Skeletal muscle tissue (tissue), 4 donors: ENCODE data around the gene FOXRED2. TPM values are rescaled to one million over a fixed set of nuclear protein-coding genes. Genes with fewer than 3 reads are reported as not detected.
"Not testable (repeated sequence)": the region's sequence is repeated elsewhere in the genome, so short reads cannot be mapped to it uniquely, and the experiment has no call there.

ENCODE experiments used
- H3K27ac ChIP-seq: one replicate; pipeline ENCODE4 v1.7.0; 2013; ENCODE audit warnings: mild to moderate bottlenecking, low read depth, low read length, inconsistent platforms
- H3K27me3 ChIP-seq, 3 donors: one replicate each; pipeline ENCODE4 v1.7.0; 2013; ENCODE audit warnings: low read length in 3 of 3; ENCODE audit not compliant: control insufficient read depth in 3 of 3, insufficient read depth in 3 of 3
- H3K36me3 ChIP-seq, 3 donors: one replicate each; pipeline ENCODE4 v1.7.0; 2013; ENCODE audit warnings: low read length in 3 of 3; ENCODE audit not compliant: control insufficient read depth in 3 of 3, insufficient read depth in 3 of 3
- H3K4me1 ChIP-seq, 3 donors: one replicate each; pipeline ENCODE4 v1.7.0; 2013; ENCODE audit warnings: low read length in 3 of 3, mild to moderate bottlenecking in 3 of 3; ENCODE audit not compliant: control insufficient read depth in 3 of 3, insufficient read depth in 3 of 3
- H3K4me3 ChIP-seq, 3 donors: one replicate each; pipeline ENCODE4 v1.7.0; 2013; ENCODE audit warnings: low read length in 3 of 3
- H3K9ac ChIP-seq, 3 donors: one replicate each; pipeline ENCODE4 v1.7.0; 2013; ENCODE audit warnings: low read length in 3 of 3, mild to moderate bottlenecking in 3 of 3, moderate library complexity in 2 of 3, low read depth in 1 of 3
- H3K9me3 ChIP-seq, 3 donors: one replicate each; pipeline ENCODE4 v1.7.0; 2013; ENCODE audit warnings: low read length in 3 of 3; ENCODE audit not compliant: control insufficient read depth in 3 of 3
- total RNA-seq: library from RNA; depleted of rRNA; stranded (reverse); fragments of >200 nt; gene quantifications from one replicate; pipeline ENCODE4 v1.2.3, GENCODE V29; 2014
- donor health status: Osteomylitis.

FOXRED2 gene
- total RNA-seq, 1 donor from 2014 or later = 14.6 TPM

DNA sequence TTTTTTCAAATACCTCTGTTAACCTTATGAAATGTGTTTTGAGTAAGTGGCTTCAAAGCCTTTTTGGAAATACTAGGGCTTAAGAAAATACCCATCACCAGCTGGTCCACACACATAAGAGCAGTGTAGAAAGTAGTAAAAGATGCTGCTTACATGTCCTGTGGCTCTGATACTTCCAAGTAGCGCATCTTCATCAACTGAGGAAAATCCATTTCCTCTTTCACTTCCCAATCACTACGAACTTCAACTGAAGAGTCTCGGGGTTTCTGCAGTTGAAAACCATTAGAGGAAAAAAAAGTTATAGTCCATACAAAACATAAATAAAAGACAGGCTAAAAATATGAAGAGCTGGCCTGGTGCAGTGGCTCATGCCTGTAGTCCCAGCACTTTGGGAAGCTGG is 13.6 kb upstream of the FOXRED2 start:
- no peak overlapping the region for H3K9ac ChIP-seq
- H3K36me3 ChIP-seq = peaks cover 87 to 98% (median 90%) of the 10 kb centered on the region in 3 donors
- peak overlapping the region; percentile 15 for H3K27ac ChIP-seq

DNA sequence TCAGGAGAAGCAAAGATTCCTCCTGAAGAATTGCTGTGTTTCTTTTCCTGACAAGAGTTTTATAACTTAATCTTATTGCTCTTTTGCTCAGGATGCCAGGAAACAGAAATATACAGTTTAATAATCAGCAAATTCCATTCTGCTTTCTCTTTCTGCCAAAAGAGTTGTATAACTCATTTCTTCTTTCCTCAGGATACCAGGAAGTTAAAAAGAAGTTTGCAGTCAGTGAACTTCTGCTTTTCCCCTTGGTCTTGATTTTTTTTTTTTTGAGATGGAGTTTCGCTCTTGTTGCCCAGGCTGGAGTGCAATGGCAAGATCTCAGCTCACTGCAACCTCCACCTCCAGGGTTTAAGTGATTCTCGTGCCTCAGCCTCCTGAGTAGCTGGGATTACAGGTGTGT is 13.1 kb upstream of the FOXRED2 start:
- H3K9me3 ChIP-seq, H3K27me3 ChIP-seq, H3K27ac ChIP-seq, H3K9ac ChIP-seq, H3K4me3 ChIP-seq, H3K4me1 ChIP-seq: not testable (repeated sequence)
- peaks cover 85 to 98% (median 91%) of the 10 kb centered on the region in 3 donors for H3K36me3 ChIP-seq

More for the DNA sequence above, 13.6 kb upstream of the FOXRED2 start:
- Histone ChIP-seq H3K4me1 (no peaks in the 10 kb centered on the region), H3K4me3 (no peak overlapping the region), H3K27me3 (no peaks in the 10 kb centered on the region), H3K9me3 (no peaks in the 10 kb centered on the region)

- peaks cover 74 to 92% (median 86%) of the 10 kb centered on the region in 3 donors for H3K36me3 ChIP-seq
- no peak overlapping the region for H3K4me3 ChIP-seq
- H3K9me3 ChIP-seq = no peaks in the 10 kb centered on the region
- no peaks in the 10 kb centered on the region for H3K4me1 ChIP-seq
- H3K9ac ChIP-seq = no peak overlapping the region
- no peaks in the 10 kb centered on the region for H3K27me3 ChIP-seq
- H3K27ac ChIP-seq = no peak overlapping the region
Observed at GRCh38 chr22:36514766-36515165, 7.9 kb upstream of the FOXRED2 start.

DNA sequence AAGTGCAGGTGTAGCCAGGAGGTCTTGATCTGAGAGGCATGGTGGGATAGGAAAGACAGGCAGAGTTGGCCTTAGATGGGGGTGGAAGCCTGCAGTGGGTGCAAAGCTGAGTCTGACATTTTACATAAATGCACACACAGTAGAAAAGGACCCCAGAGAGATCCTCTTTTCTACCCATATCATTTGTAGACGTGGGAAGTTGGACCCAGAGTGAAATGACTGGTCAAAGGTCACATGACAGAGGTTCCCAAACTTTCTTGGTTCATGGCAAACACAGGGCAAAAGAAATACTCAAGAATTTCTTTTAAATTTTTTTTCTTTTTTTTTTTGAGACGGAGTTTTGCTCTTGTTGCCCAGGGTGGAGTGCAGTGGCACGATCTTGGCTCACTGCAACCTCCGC is 6.2 kb upstream of the FOXRED2 start:
- Histone ChIP-seq H3K9me3 (no peaks in the 10 kb centered on the region), H3K4me3 (no peak overlapping the region), H3K36me3 (peaks cover 57 to 74% (median 68%) of the 10 kb centered on the region in 3 donors), H3K4me1 (no peaks in the 10 kb centered on the region), H3K9ac (no peak overlapping the region), H3K27me3 (no peaks in the 10 kb centered on the region), H3K27ac (no peak overlapping the region)

- Histone ChIP-seq H3K4me1 (peaks cover 3 to 4% (median 3%) of the 10 kb centered on the region in 3 donors), H3K9me3 (no peaks in the 10 kb centered on the region), H3K9ac (no peak overlapping the region), H3K4me3 (no peak overlapping the region), H3K36me3 (peaks cover 50 to 68% (median 62%) of the 10 kb centered on the region in 3 donors), H3K27me3 (no peaks in the 10 kb centered on the region), H3K27ac (no peak overlapping the region)
Observed at GRCh38 chr22:36512333-36512732, 5.5 kb upstream of the FOXRED2 start.

GRCh38 chr22:36510966-36511881 is 4.4 kb upstream of the FOXRED2 start:
- H3K36me3 ChIP-seq = peaks cover 39 to 57% (median 51%) of the 10 kb centered on the region in 3 donors

DNA sequence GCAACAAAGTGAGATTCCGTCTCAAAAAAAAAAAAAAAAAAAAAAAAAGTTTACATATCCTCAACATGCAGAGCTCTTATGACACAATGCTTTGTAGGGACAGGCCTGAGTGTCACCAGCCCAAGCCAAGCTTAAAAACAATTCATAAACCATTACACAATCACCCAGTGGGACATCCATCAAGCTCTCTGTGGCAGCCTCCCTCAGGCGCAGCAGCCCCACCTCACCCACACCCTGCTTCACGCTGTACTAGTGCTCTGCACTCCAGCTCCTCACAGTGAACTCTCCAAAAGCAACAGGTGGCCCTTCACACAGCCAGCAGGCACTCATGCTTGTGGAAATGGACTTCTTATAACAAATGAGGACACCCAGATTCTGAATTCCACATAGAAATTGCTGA is 3.5 kb upstream of the FOXRED2 start:
- H3K4me3 ChIP-seq = no peak overlapping the region
- H3K27me3 ChIP-seq = no peaks in the 10 kb centered on the region
- H3K9ac ChIP-seq = no peak overlapping the region
- H3K4me1 ChIP-seq = peaks cover 9 to 19% (median 18%) of the 10 kb centered on the region in 3 donors
- H3K27ac ChIP-seq = no peak overlapping the region
- H3K36me3 ChIP-seq = peaks cover 32 to 48% (median 46%) of the 10 kb centered on the region in 3 donors
- no peaks in the 10 kb centered on the region for H3K9me3 ChIP-seq

More at GRCh38 chr22:36510966-36511881, 4.4 kb upstream of the FOXRED2 start:
- no peak overlapping the region for H3K4me3 ChIP-seq
- H3K9ac ChIP-seq = no peak overlapping the region
- no peaks in the 10 kb centered on the region for H3K27me3 ChIP-seq
- peaks cover 9 to 12% (median 11%) of the 10 kb centered on the region in 3 donors for H3K4me1 ChIP-seq
- H3K27ac ChIP-seq = no peak overlapping the region
- H3K9me3 ChIP-seq = no peaks in the 10 kb centered on the region

DNA sequence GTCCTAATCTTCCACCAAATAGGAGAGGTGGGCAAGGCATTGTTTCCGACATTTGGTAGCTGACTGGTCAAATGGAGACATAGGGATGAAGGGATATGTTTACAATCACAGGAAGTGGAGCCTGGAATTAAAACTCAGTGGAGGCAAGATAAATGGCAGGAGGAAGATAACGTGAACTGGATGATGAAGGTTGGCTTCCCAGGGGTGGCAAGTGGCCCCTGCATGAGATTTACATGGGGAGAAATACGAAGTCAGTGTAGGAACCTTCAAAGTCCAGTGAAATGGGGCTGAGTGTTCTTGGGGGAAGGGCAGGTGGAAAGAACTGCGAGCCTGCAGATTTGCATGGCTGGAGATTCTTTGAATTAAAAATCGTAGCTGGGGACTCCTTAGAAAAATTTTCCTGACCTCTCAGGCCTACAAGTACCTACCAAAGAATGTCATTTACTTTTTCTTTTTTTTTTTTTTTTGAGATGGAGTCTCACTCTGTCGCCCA is 724 bp upstream of the FOXRED2 start:
- H3K4me3 ChIP-seq = peak overlapping the region; percentile 69 to 74 (median 73)
- peaks cover 9 to 23% (median 23%) of the 10 kb centered on the region in 3 donors for H3K4me1 ChIP-seq
- peaks cover 17 to 31% (median 28%) of the 10 kb centered on the region in 3 donors for H3K36me3 ChIP-seq
- no peaks in the 10 kb centered on the region for H3K9me3 ChIP-seq
- H3K27ac ChIP-seq = peak overlapping the region; percentile 78
- no peaks in the 10 kb centered on the region for H3K27me3 ChIP-seq
- H3K9ac ChIP-seq = peak overlapping the region in 2 of 3 donors; percentile 77 to 78

DNA sequence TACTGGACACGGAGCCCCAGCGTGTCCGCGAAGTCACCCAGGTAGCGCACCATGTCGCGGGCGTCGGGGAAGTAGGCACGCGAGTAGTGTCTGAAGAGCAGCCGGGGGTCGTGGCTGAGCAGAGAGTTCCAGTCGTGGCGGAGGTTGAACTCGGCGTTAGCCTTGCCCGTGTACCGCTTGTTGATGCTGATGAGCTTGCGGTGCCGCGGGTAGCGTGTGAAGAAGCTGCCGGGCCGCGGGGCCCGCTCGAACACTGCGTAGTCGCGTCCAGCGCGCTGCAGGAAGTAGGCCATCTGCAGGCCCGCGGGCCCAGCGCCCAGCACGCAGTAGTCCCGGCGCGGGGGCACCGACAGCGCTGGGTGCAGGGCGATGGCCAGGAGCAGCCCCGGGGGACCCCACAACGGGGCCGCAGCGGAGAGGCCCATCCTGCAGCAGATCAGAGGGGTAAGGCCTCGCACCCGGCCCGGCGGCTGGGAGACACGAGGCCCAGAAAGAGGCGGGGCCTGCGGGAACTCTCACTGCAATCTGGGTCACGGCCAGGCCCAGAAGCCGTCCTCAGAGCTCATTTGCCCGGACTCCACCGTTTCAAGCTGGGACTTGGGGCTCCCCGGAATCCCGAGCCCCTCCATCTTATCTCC is 723 bp downstream of the FOXRED2 start:
- H3K4me1 ChIP-seq = peaks cover 9 to 23% (median 23%) of the 10 kb centered on the region in 3 donors
- no peaks in the 10 kb centered on the region for H3K27me3 ChIP-seq
- no peaks in the 10 kb centered on the region for H3K9me3 ChIP-seq
- H3K9ac ChIP-seq = peak overlapping the region in 1 of 3 donors; percentile 78
- H3K4me3 ChIP-seq = peak overlapping the region; percentile 56 to 74 (median 73)
- H3K27ac ChIP-seq = peak overlapping the region; percentile 78
- peaks cover 6 to 22% (median 22%) of the 10 kb centered on the region in 3 donors for H3K36me3 ChIP-seq
